IMR-90 (cell line): ENCODE measurements around the gene ADGRB3. TPM values are rescaled to one million over a fixed set of nuclear protein-coding genes. Genes with fewer than 3 reads are reported as not detected.

Experiments used
- ATAC-seq: fragments of 200-7000 bp; cut with Tn5 transposase; 2 replicates; pipeline ENCODE4 v1.9.1; 2020; ENCODE audit warnings: low read depth, mild to moderate bottlenecking, moderate library complexity
- BruUV-seq: library from RNA; stranded (reverse); fragments of 400-500 nt; replicated peaks from 2 replicates; lab custom pipeline; 2021; lab: Mats Ljungman, UMichigan
- CTCF ChIA-PET: fragments of 300-600 bp; formaldehyde crosslinking; extraction: SDS; loops from one replicate; lab custom pipeline; 2021; ENCODE audit warnings: antibody characterized with exemption; lab: Yijun Ruan, JAX
- POLR2A ChIA-PET: fragments of 300-600 bp; sonication (Branson Sonifier 250); formaldehyde crosslinking; loops from one replicate; lab custom pipeline; 2022; ENCODE audit warnings: antibody characterized with exemption; ENCODE audit not compliant: unreplicated experiment; lab: Charles Lee
- DNase-seq: peaks from one replicate; pipeline ENCODE4 v3.0.0; 2013
- H2AFZ ChIP-seq: replicated peaks from 2 replicates; pipeline ENCODE3; 2013; ENCODE audit warnings: low read length, mild to moderate bottlenecking; ENCODE audit not compliant: poor library complexity
- H2AK5ac ChIP-seq: 2 replicates; pipeline ENCODE4 v1.6.1; 2013; ENCODE audit warnings: low read depth, low read length, inconsistent platforms
- H2AK9ac ChIP-seq: replicated peaks from 2 replicates; pipeline ENCODE3; 2013; ENCODE audit warnings: mild to moderate bottlenecking, low read depth, low read length, moderate library complexity; ENCODE audit not compliant: poor library complexity
- H2BK120ac ChIP-seq: 2 replicates; pipeline ENCODE4 v1.6.1; 2013; ENCODE audit warnings: low read depth, low read length, inconsistent platforms
- H2BK15ac ChIP-seq: 3 replicates; pipeline ENCODE4 v1.6.1; 2013; ENCODE audit warnings: low read depth, low read length, inconsistent platforms
- H2BK20ac ChIP-seq: 2 replicates; pipeline ENCODE4 v1.6.1; 2013; ENCODE audit warnings: low read depth, mild to moderate bottlenecking, inconsistent platforms, low read length, moderate library complexity
- H2BK5ac ChIP-seq: 2 replicates; pipeline ENCODE4 v1.6.1; 2013; ENCODE audit warnings: mild to moderate bottlenecking, low read depth, low read length, inconsistent platforms; ENCODE audit not compliant: poor library complexity, severe bottlenecking
- H3K14ac ChIP-seq: replicated peaks from 2 replicates; pipeline ENCODE4 v1.6.1; 2013; ENCODE audit warnings: low read depth, low read length, inconsistent platforms
- H3K18ac ChIP-seq: 2 replicates; pipeline ENCODE4 v1.6.1; 2013; ENCODE audit warnings: low read depth, low read length, control low read depth
- H3K23ac ChIP-seq: 2 replicates; pipeline ENCODE4 v1.6.1; 2013; ENCODE audit warnings: low read depth, low read length, inconsistent platforms
- H3K27ac ChIP-seq: 2 replicates; pipeline ENCODE4 v1.5.1; 2013; ENCODE audit warnings: mild to moderate bottlenecking, control low read depth, low read length; ENCODE audit not compliant: insufficient read depth
- H3K27me3 ChIP-seq: 2 replicates; pipeline ENCODE4 v1.6.1; 2013; ENCODE audit warnings: low read length; ENCODE audit not compliant: control insufficient read depth, insufficient read depth
- H3K36me3 ChIP-seq: 2 replicates; pipeline ENCODE4 v1.6.1; 2013; ENCODE audit warnings: low read length, mixed read lengths; ENCODE audit not compliant: control insufficient read depth, insufficient read depth
- H3K4ac ChIP-seq: 2 replicates; pipeline ENCODE4 v1.6.1; 2013; ENCODE audit warnings: low read depth, low read length, inconsistent platforms
- H3K4me1 ChIP-seq: 2 replicates; pipeline ENCODE4 v1.6.1; 2013; ENCODE audit warnings: low read length, mixed read lengths; ENCODE audit not compliant: control insufficient read depth, insufficient read depth
- H3K4me2 ChIP-seq: 2 replicates; pipeline ENCODE4 v1.6.1; 2013; ENCODE audit warnings: low read depth, mild to moderate bottlenecking, control low read depth, low read length, moderate library complexity
- H3K4me3 ChIP-seq: 2 replicates; pipeline ENCODE4 v1.5.1; 2013; ENCODE audit warnings: low read depth, mild to moderate bottlenecking, control low read depth, low read length, moderate library complexity; ENCODE audit not compliant: insufficient read depth
- H3K56ac ChIP-seq: 2 replicates; pipeline ENCODE4 v1.6.1; 2013; ENCODE audit warnings: low read length, inconsistent platforms; ENCODE audit not compliant: insufficient read depth; ENCODE audit errors: extremely low read depth
- H3K79me1 ChIP-seq, 2 experiments: 2 replicates each; pipeline ENCODE4 v1.6.1; 2013; ENCODE audit warnings: low read length in 2 of 2, inconsistent platforms in 1 of 2, low read depth in 1 of 2
- H3K9ac ChIP-seq: 2 replicates; pipeline ENCODE4 v1.6.1; 2013; ENCODE audit warnings: low read depth, low read length, control low read depth
- H3K9me1 ChIP-seq: 2 replicates; pipeline ENCODE4 v1.6.1; 2013; ENCODE audit warnings: low read length, inconsistent platforms; ENCODE audit not compliant: insufficient read depth
- H3K9me3 ChIP-seq: 2 replicates; pipeline ENCODE4 v1.6.1; 2013; ENCODE audit warnings: low read length; ENCODE audit not compliant: control insufficient read depth, insufficient read depth
- H4K20me1 ChIP-seq: 2 replicates; pipeline ENCODE4 v1.6.1; 2013; ENCODE audit warnings: low read length, inconsistent platforms; ENCODE audit not compliant: insufficient read depth
- H4K5ac ChIP-seq: 2 replicates; pipeline ENCODE4 v1.6.1; 2013; ENCODE audit warnings: mild to moderate bottlenecking, low read depth, low read length, control low read depth
- H4K8ac ChIP-seq, 2 experiments: 2 replicates each; pipeline ENCODE4 v1.6.1; 2013; ENCODE audit warnings: low read depth in 2 of 2, low read length in 2 of 2, control low read depth in 1 of 2, inconsistent platforms in 1 of 2
- H4K91ac ChIP-seq: 2 replicates; pipeline ENCODE4 v1.6.1; 2013; ENCODE audit warnings: low read depth, low read length, inconsistent platforms; ENCODE audit not compliant: insufficient read depth
- MAFK ChIP-seq: IDR thresholded peaks from 2 replicates; pipeline ENCODE4 v1.6.1; 2012; ENCODE audit warnings: low read depth, low read length, improper control_type of control experiment
- POLR2A ChIP-seq: IDR thresholded peaks from 2 replicates; pipeline ENCODE4 v1.6.1; 2012; ENCODE audit warnings: mild to moderate bottlenecking, low read depth, low read length
- RAD21 ChIP-seq: IDR thresholded peaks from 2 replicates; pipeline ENCODE4 v1.6.1; 2012; ENCODE audit warnings: low read length, improper control_type of control experiment
- RFX5 ChIP-seq: IDR thresholded peaks from 2 replicates; pipeline ENCODE4 v1.8.0; 2012; ENCODE audit warnings: low read depth, mild to moderate bottlenecking, low read length, moderate library complexity
- dilution Hi-C: fragments of 300-500 bp; cut with HindIII; formaldehyde crosslinking; loops from one replicate; pipeline ENCODE4 v1.14.3; 2018; ENCODE audit warnings: low sequenced_read_pairs; ENCODE audit not compliant: unreplicated experiment
- in situ Hi-C: fragments of 300-500 bp; cut with MboI; formaldehyde crosslinking; loops from 3 replicates; pipeline ENCODE4 v1.14.3; 2019; ENCODE audit warnings: low sequenced_read_pairs, inconsistent platforms, mixed read lengths
- intact Hi-C: fragments of 100-400 bp; cut with micrococcal nuclease; formaldehyde crosslinking; loops from 2 replicates; pipeline ENCODE4 v1.10.0; 2022
- polyA plus RNA-seq, 3 experiments: library from polyadenylated mRNA; depleted of rRNA; stranded (reverse); fragments of >200 nt; gene quantifications; 2 replicates each; pipeline ENCODE4 v1.2.3, GENCODE V29; 2012; ENCODE audit warnings: low replicate concordance in 1 of 3
- total RNA-seq: library from RNA; depleted of rRNA; stranded (reverse); fragments of >200 nt; gene quantifications from 2 replicates; pipeline ENCODE4 v1.2.3, GENCODE V29; 2012
- TF ChIP-seq, protein P1 (sequence below): fragments of 150-350 bp; IDR thresholded peaks from 2 replicates; pipeline ENCODE4 v1.6.1; 2017; ENCODE audit warnings: mild to moderate bottlenecking, antibody characterized with exemption, low read length, low read depth

ADGRB3 gene
- total and polyA plus RNA-seq, 2 of the 4 experiments (the other 2 are of a cell fraction) = not detected

DNA sequence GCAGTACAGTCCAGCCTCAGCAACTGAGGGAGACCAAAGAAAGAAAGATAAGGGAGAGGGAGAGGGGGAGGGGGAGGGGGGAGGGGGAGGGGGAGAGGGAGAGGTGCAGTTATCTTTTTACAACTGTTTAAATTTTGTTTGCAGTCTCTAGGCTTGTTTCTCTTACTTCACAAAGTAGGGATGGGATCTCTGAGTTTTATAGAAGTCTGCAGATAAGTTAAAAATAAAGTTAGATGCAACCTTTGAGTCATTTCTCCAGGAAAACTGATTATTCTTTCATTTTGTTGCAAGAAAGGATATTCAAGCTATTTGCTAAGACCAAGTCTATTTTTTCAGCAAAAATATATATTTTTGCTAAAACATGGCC, 487.3 kb downstream of the ADGRB3 start:
- H3K36me3 ChIP-seq = no peaks in the 10 kb centered on the region
- intact Hi-C loops (no loop called here), in situ Hi-C loops (no loop called here), dilution Hi-C loops (no loop called here)
- H3K27ac ChIP-seq = no peak overlapping the region
- no peaks in the 10 kb centered on the region for H4K20me1 ChIP-seq
- no peak overlapping the region for H4K5ac ChIP-seq
- H2BK20ac ChIP-seq = no peak overlapping the region
- no peak overlapping the region for H4K91ac ChIP-seq
- H3K18ac ChIP-seq = no peak overlapping the region
- no peaks in the 10 kb centered on the region for H3K27me3 ChIP-seq
- BruUV-seq = no TSS peak
- no peak overlapping the region for H3K23ac ChIP-seq
- no peak overlapping the region for H2AFZ ChIP-seq
- no peak for ATAC-seq
- H4K8ac ChIP-seq = no peak overlapping the region
- no peak overlapping the region for H3K14ac ChIP-seq
- DNase-seq = no peak
- H3K4me3 ChIP-seq = no peak overlapping the region
- H2AK9ac ChIP-seq = no peak overlapping the region
- H2BK5ac ChIP-seq = no peak overlapping the region
- no peak overlapping the region for H2BK120ac ChIP-seq
- no peak overlapping the region for H3K4me2 ChIP-seq
- H3K9ac ChIP-seq = no peak overlapping the region
- H3K4me1 ChIP-seq = no peaks in the 10 kb centered on the region
- ChIA-PET POLR2A (no interaction called here), CTCF (no interaction called here)
- no peaks in the 10 kb centered on the region for H3K79me1 ChIP-seq
- no peak overlapping the region for H3K4ac ChIP-seq
- no peak overlapping the region for H2AK5ac ChIP-seq
- no peaks in the 10 kb centered on the region for H3K9me1 ChIP-seq
- H3K56ac ChIP-seq = no peak overlapping the region
- H3K9me3 ChIP-seq = no peaks in the 10 kb centered on the region
- TF ChIP-seq MAFK = no peak
- TF ChIP-seq POLR2A = no peak
- TF ChIP-seq, protein P1, sequence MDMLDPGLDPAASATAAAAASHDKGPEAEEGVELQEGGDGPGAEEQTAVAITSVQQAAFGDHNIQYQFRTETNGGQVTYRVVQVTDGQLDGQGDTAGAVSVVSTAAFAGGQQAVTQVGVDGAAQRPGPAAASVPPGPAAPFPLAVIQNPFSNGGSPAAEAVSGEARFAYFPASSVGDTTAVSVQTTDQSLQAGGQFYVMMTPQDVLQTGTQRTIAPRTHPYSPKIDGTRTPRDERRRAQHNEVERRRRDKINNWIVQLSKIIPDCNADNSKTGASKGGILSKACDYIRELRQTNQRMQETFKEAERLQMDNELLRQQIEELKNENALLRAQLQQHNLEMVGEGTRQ = no peak
- TF ChIP-seq RFX5 = no peak
- no peak for TF ChIP-seq RAD21
- H2BK15ac ChIP-seq = no peak overlapping the region
